Stimulated activated CD4-positive, alpha-beta T cell treated with anti-CD3 and anti-CD28 coated beads, TNF-alpha, amount 100 ng/mL, for 1 hour (primary cell): ENCODE data around the gene SAA4.
"Not testable (repeated sequence)": the region's sequence is repeated elsewhere in the genome, so short reads cannot be mapped to it uniquely, and the experiment has no call there.

ENCODE experiments used
- DNase-seq, 3 donors: peaks; one replicate each; pipeline ENCODE4 v3.0.0-alpha.2; 2020; ENCODE audit warnings: low read depth in 3 of 3, low spot score in 1 of 3

The SAA4 gene, protein sequence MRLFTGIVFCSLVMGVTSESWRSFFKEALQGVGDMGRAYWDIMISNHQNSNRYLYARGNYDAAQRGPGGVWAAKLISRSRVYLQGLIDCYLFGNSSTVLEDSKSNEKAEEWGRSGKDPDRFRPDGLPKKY

DNA sequence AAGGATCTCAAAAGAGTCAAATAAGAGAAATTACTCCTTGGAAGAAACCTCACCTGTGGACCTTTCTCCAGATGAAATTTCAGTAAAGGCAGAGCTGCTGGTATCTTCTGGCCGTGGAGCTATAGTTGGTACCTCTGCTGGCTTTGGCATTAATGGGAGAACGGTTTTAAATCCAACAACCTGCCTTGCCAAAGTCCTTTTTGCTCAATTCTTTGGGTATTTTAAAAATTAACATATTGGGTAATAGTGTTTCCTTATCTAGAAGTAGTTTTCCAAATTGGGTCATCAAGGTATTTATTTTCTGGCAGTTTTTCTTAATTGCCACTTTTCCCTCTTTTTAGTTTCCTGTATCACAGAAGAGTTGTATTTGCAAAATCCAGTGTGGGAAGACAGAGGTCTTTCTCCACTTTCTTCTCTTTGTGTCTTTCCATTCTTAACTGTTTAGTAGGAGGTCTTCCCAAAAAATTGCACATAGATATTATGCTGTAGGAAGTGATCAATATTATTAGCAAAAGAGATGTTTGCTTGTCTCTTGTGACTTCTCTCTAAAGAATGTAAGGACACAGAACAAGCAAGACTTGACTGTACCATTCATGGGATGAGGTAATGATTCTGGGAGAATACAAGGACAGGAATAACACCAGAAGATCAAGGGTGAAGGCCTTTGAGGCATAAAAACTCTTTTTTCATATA is at the start of gene SAA4:
Gene SAA4 (minus strand): TSS at position 139 of the 693 bp plus-strand sequence. CDS start 876 bp downstream, outside the sequence.
- DNase-seq, result no peak

DNA sequence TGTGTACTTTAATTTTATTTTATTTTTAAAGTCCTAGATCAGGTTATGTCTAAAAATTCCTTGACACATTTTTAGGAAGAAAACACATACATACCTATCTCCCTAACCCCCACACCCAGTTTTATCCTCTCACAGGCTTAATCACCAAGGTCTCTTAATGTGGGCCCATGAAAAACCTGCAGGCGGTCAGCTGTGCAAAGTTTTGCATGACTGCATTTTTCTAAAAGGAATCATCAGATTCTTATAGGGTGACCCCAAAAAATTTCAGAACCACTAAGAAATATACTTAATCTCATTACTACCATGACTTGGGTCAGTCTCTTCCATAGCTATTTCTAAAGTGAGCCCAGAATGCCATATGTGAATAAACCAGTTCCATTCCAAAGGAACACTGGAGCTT is 49.2 kb upstream of the SAA4 start:
- no peak for DNase-seq

DNA sequence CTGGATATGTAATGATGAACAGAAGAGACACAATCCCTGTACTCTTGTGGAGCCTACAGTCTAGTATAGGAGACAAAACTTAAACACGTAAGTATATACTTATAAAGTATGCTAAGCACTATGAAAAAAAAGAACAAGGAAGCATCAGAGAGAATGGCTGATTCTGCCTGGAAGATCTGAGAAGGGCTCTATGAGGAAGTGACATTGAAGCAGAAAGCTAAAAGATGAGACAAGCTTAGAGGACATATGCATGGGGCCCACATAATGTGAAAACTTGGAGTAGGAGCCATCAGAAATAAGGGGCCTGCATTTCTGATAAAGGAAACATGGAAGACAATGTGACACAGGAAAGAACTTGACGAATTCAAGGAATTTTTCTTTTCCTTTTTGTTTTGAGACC is 46.0 kb upstream of the SAA4 start:
- DNase-seq, result no peak

DNA sequence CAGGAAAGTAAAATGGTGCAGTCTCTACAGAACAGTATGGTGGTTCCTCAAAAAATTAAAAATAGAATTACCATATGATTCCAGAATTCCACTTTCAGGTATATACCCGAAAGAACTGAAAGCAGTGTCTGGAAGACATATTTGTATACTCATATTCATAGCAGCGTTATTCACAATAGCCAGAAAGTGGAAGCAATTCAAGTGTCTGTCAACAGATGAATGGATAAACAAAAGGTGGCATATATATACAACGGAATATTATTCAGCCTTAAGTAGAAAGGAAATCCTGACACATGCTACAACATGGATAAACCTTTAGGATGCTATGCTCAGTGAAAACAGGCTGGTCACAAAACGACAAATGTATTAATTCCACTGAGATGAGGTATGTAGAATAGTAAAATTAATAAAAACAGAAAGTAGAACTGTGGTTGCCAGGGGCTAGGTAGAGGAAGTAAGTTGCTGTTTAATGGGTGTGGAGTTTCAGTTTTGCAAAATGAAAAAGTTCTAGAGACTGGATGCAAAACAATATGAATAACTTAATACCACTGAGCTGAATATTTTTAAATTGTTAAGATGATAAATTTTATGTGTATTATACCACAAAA is 43.9 kb upstream of the SAA4 start:
- no peak for DNase-seq

DNA sequence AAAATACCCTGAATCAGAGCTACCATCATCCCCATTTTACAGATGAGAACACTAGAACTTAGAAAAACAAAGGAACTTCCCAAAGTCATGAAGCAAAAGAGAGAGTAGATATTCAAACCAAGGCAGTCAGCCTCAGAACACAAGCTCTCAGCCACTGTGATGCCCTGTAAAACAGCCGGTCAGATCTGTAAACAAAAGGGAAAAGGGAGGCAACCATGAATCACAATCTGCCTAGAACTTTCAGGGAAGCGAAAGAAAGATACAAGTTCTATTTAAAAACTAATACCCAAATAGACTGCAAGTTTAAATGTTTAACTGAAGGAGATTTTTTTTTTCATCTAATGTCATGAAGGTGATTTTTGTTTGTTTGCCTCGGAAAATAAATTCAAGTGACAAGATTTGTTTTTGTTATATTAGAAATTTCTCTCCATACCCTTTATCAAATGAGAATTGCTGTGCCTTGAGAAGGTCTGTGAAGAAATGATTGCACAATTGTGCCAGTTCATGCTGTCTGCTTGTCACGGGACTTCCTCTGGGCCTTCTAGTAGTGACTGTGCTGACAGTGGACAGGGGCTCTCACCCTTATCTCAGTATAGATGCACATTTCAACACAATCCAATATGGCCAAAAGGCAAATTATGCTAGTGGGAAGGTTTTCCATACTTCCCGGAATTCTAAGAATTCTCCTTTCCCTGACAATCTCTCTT is 41.1 kb upstream of the SAA4 start:
- DNase-seq, result no peak

DNA sequence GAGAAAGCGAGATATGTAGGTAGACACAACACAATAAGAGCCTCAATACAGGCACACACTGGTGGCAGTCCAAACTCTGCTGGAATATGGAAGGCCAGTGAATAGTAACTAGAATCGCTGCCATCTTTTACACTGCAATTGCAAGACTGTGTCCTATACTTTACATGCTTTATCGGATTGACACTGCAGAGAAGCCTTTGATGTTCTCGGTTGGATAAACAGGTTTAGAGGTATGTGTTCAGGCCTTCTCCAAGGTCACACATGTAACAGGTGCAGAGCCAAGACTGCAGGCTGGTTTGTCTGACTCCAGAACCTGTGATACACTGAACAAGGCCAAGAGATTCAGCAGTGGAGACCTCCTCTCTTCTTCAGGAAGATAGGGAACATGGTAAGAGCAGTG is 34.6 kb upstream of the SAA4 start:
- no peak for DNase-seq

DNA sequence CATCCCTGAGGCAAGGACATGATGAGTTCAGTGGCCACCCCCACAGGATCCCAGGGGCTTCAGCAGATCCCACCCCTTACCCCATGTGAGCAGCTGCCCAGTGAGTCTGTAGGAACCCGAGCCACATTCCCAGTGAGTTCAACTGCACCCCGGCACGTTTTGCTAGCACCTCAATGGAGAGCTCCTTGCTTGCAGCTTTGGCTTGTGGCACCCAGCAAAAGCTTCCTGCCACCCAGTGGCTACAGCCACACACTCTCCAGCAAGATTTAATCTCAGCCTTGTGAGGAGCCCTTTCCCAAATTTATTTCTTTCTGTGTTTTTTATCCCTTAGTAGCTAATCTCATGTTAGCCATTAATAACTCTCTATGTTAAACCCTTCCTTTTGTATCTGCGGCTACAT is 33.5 kb upstream of the SAA4 start:
- no peak for DNase-seq

DNA sequence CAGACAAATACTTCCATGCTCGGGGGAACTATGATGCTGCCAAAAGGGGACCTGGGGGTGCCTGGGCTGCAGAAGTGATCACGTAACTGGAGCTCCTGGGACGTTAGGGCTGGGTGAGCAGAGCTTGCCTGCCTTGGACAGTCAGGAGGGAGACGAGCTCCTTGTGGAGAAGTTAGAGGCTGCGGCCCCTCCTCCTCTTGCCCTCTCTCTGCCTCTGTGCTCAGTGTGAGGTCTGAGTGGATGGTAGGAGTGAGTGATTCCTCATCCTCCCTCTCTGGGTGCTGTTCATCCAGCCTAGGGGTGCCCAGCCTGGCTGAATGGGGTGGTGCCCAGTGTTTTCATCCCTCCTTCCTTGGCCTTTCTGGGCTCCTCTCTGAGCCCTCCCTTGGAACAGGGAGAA is 32.6 kb upstream of the SAA4 start:
- not testable (repeated sequence) for DNase-seq

DNA sequence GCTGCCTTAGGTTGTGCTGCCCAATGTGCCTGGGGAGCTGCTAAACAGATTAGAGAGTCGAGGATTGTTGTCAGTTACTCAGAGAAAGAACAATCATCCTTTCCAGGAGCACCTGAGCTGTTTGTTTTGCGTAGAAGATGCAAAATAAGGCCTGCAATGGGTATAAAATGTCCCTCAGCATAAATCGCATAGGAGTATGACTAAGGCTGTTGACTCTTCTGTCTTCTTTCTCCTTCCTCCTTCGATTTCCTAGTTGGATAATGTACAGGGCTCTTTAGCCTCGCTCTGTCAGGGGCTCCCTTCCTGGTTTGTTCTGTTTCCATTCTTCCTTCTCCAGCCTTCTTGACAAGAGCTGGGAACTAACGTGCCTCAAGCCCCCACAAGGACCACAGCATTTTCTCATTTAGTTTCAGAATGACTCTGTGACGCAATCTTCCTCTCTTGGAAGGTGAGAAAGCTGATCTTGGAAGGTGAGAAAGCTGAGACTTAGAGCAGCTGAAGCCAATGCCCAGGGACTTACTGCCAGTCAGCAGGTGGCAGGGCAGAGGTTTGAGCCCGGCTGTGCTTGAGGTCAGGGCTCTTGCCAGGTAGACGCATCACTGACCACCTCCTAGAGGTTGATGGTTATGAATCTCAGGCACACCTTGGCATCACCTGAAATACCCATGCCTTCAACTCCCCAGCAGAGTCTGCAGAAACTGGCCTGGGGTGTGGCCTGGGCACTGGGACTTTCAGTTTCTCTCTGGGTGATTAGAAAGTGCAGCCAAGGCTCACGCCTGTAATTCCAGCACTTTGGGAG is 30.9 kb upstream of the SAA4 start:
- DNase-seq, result not testable (repeated sequence)

DNA sequence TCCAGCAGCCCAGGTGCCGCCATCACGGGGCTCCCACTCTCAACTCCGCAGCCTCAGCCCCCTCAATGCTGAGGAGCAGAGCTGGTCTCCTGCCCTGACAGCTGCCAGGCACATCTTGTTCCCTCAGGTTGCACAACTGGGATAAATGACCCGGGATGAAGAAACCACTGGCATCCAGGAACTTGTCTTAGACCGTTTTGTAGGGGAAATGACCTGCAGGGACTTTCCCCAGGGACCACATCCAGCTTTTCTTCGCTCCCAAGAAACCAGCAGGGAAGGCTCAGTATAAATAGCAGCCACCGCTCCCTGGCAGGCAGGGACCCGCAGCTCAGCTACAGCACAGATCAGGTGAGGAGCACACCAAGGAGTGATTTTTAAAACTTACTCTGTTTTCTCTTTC is 29.3 kb upstream of the SAA4 start, which contains the start of gene SAA1:
Gene SAA1 (plus strand): TSS at position 316 of the 400 bp plus-strand sequence. CDS start 624 bp downstream, outside the sequence.
- no peak for DNase-seq

DNA sequence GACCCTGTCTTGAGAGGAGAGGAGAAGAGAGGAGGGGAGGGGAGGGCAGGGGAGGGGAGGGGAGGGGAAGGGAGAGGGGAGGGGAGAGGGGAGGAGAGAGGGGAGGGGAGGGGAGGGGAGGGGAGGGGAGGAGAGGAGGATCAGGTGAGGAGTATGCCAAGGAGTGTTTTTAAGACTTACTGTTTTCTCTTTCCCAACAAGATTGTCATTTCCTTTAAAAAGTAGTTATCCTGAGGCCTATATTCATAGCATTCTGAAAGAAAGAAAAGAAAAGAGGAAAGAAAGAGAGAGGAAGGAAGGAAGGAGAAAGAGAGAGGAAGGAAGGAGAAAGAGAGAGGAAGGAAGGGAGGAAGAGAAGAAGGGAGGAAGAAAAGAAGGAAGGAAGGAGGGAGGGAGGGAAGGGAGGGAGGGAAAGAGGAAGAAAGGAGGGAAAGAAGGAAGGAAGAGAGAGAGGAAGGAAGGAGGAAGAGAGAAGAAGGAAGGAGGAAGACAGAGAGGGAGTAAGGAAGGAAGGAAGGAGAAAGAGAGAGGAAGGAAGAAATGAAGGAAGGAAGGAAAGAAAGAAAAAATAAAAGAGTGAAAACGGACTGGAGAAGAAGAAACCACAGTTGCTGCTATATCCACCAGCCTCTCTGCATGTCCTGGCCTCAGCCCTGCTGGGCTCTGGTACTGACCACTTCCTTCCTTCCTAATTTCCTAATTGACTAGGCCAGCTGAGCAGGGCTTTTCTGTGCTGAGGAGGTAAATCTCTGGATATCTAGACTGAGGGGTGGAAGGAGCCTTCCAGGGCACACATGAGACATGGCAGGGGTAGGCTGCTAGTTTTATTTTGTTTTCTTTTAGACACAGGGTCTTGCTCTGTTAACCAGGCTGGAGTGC is 28.3 kb upstream of the SAA4 start:
- no peak for DNase-seq

DNA sequence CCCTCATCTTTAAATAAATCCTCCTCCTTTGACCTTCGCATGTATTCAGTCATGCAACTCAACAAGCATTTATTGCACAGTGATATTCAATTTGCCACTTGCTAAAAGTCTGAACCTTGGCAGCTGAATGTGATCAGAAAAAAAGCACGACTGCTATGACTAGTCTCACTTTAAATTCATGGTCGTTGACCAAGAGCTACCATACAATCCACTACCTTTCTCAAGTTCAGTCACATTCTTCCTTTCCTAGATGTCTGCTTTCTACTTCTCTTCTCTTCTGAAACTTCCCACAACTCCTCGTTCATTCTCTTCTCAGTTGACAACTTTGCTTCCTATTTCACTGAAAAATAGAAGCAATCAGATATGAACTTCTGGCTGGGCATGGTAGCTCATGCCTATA is 27.4 kb upstream of the SAA4 start:
- no peak for DNase-seq

DNA sequence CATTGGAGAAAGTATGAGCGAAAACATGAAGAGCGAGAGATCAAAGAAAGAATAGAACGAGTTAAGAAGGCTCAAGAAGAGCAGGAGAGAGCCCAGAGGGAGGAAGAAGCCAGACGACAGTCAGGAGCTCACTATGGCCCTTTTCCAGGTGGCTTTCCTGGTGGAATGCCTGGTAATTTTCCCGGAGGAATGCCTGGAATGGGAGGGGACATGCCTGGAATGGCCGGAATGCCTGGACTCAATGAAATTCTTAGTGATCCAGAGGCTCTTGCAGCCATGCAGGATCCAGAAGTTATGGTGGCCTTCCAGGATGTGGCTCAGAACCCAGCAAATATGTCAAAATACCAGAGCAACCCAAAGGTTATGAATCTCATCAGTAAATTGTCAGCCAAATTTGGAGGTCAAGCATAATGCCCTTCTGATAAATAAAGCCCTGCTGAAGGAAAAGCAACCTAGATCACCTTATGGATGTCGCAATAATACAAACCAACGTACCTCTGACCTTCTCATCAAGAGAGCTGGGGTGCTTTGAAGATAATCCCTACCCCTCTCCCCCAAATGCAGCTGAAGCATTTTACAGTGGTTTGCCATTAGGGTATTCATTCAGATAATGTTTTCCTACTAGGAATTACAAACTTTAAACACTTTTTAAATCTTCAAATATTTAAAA is 26.2 kb upstream of the SAA4 start:
- DNase-seq, result not testable (repeated sequence)

DNA sequence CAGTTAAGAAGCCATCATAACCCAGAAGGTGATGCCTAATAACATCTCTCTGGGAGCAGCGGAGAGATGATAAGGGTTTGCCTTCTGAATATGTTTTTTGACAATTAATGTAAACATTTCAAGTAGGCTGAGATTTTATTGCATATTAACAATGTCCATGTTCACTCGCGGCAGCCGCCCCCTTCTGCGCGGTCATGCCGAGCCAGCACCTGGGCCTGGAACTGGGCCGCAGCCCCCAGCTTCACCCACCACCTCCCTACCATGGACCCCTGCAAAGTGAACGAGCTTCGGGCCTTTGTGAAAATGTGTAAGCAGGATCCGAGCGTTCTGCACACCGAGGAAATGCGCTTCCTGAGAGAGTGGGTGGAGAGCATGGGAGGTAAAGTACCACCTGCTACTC is 25.1 kb upstream of the SAA4 start:
- no peak for DNase-seq

DNA sequence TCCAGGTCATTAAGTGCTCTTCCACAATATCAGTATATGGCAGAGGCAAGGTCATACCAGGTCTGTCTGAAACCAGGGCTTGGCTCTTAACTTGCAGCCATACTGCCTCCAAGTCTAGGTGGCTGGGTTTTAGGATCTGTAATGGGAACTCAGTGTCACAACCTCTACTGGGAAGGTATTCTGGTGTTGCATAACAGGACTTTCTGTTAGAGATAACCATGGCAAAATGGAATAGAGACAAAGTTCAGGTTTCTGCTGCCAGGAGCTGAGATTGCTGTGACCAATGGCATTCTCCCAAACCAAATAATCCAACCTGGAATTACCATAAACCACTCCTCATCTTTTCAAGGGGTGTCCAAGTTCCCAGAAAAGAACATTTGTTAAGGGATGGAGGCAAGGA is 22.7 kb upstream of the SAA4 start:
- no peak for DNase-seq

DNA sequence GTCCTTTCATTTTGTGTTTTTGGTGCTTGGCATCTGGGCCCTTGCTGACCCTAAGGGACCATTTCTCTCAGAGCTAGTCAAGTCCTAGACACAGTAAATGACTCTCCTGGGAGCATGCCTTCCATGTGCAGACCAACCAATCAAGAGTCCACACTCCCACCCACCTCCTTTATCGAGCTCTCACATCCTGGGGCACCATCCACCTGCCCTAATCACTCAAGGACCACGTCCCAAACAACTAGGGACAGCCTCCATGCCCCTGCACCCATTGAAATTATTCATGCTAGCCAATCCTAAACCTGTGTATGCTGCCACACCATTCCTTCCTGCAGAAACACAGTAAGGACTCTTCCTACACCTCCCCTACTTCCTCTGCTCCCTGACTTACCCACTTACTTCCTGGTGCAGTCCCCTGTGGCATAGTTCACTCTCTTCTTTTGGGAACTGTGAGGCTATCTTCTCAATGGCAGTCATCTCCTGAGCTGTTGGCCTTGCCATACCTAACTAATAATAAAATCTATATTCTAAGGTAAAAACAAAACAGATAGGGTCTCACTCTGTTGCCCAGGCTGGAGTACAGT is 18.3 kb upstream of the SAA4 start:
- no peak for DNase-seq

DNA sequence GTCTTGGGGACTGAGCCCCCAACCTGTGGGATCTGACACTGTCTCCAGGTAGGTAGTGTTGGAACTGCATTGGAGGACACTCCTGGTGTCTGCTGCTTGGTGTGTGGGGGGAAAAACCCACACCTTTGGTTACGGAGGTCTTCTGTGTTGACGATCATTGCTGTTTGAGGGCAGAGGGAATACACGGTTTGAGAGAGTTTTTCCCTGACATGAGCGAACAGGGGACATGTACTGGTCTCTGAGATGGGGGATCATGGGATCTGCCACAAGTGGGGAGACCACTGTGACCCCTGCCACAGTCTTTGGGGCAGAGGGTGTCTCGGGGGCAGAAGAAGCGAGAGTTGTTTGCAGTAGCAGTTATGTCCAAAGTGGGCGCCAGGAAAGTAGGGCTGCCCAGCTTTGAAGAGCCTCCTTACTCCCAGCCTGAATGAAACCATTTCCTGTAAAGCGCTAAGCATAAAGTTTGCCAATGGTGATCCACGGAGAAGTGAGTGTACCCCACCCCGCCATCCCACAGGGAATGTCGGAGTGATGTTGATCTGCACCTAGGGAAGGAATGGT is 17.3 kb upstream of the SAA4 start:
- no peak for DNase-seq

DNA sequence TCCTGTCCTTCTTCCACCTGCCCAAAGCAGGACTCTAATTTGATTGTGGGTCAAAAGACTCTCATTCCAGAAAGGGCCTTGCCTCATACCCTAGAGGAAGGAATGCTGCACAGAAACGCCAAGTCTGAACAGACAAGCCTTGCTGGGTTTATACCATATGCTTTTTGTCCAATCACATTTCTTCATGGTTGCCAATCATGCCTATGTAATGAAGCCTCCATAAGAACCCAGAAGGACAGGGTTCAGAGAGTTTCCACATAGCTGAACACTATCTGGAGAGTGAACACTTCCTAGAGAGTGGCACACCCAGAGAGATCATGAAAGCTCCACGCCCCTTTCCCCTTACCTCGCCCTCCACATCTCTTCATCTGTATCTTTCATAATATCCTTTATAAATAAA is 16.6 kb upstream of the SAA4 start:
- DNase-seq, result no peak

DNA sequence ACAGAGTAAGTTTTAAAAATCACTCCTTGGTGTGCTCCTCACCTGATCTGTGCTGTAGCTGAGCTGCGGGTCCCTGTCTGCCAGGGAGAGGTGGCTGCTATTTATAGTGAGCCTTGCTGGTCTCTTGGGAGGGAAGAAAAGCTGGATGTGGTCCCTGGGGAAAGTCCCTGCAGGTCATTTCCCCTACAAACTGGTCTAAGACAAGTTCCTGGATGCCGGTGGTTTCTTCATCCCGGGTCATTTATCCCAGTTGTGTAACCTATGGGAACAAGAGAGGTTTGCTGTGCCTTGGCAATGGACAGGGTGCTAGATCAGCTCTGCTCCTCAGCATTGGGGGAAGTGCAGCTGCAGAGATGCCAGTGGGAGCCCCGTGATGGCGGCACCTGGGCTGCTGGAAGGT is 12.0 kb upstream of the SAA4 start, which contains the start of gene SAA2:
Gene SAA2 (minus strand): TSS at position 108 of the 400 bp plus-strand sequence. CDS start 657 bp downstream, outside the sequence.
- no peak for DNase-seq
